ENCODE results near the gene LBHD2.

The LBHD2 gene

DNA sequence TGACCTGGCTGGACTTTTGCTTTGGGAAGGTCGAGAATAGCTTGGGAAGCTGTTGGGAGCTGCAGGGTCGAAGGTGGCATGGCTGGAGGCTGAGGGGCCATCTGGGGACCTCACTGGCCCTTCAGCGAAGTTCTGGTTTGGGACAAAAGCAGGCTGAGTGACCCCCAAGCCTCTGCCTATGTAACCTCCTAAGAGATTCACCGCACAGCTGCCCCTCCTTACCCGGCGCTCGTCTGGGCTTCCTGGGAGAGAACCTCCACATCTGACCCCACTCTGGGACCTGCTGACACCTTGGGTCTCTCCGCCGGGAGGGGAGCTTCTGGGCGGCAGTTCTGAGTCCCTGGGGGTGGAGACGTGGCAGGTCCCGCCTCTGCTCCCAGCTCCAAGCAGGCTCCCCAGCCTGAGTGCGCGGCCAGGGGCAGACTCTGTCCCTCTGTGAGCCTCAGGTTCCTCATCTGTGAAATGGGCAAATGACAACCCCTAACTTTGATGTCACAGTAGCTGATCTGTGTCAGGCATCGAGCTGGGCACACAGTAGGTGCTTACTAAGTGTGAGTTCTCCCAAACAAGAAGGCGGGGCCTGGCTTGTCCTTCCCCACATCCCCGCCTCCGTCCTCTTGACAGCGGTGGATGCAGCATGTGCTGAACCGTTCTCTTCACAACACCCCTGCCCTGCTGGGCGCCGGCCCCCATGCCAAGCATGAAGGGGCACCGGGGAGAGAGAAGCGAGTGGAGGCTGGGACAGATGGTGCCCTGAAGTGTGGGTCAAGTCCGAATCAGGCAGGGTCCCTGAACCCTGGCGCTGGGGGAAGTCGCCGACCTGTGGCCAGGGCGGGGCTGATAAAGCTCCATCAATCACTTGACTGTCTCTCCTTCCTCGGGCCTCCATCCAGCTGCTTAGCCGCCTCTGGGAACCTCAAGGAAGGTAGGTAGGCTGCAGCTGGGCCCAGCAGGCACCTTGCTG lies 14.3 kb downstream of the LBHD2 start:
- in situ Hi-C loops (cut with HindIII; ENCODE audit: low pct_unique_long_range_greater_than_20kb, low sequenced_read_pairs) = no loop called here
- no peak for DNase-seq (ENCODE audit: low read depth in 1 of 2, low spot score in 1 of 2)
- no peak for TF ChIP-seq JUND (IDR thresholded peaks at IDR 0.05; ENCODE audit: low read depth)

DNA sequence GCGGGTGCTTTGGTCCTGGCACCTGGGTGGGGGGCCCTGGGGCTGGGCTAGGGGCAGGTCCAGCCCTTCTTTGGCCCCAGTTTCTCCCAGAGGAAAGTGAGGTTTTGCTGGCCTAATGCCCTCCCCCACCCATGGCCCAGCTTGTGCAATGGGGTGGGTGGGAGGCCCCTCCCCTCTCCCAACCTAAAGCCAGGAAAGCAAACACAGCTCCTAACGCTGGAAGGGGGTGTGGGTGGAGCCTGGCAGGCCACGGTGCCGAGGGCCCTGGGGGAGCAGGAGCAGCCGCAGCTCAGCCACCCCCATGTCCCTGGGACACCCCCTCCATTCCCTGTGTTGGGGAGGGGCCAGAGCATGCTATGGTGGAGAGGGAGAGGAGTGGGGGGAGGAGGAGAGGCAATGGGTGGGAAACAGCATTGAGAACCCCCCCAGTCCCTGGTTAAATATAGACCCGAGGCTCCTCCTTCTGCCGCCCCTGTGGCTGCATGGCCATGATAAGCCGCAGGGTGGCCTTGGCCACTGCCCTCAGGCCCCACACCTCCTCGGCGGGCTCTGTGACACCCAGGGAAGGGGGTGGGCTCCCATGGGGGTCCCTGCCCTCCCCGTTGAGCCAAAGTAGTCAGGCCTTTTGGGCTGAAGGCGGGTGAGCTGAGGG lies 15.2 kb downstream of the LBHD2 start:
- in situ Hi-C loops (cut with HindIII; ENCODE audit: low pct_unique_long_range_greater_than_20kb, low sequenced_read_pairs) = no loop called here
- no peak for TF ChIP-seq JUND (IDR thresholded peaks at IDR 0.05; ENCODE audit: low read depth)
- no peak for DNase-seq (ENCODE audit: low read depth in 1 of 2, low spot score in 1 of 2)

DNA sequence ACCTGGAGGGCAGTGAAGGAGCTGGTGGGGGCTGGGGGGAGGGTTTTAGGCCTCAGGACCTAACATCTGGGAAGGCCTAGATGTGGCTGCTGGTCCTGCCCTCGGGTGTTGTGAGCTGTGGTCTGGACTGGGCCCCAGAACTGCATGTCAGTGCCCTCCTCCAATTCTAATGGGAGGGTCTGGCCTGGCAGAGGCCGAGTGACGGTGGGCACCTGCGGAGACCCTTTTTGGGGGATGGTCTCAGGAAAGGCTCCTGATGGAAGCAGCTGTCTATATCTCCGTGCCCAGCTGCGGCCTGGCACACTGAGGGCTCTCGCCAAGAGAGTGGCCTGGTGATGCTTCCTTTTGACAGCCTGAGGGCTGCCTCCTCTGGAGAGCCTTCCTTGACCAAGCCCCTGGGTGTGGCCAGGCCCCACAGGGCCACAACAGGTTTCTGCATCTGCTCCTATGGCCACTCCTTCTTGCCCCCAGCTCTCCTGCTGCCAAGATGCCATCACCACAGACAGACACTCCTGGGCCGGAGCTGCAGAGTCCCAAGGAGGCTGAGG lies 15.8 kb downstream of the LBHD2 start:
- DNase-seq (ENCODE audit: low read depth in 1 of 2, low spot score in 1 of 2) = no peak
- in situ Hi-C loops (cut with HindIII; ENCODE audit: low pct_unique_long_range_greater_than_20kb, low sequenced_read_pairs) = no loop called here
- TF ChIP-seq JUND (IDR thresholded peaks at IDR 0.05; ENCODE audit: low read depth) = no peak

DNA sequence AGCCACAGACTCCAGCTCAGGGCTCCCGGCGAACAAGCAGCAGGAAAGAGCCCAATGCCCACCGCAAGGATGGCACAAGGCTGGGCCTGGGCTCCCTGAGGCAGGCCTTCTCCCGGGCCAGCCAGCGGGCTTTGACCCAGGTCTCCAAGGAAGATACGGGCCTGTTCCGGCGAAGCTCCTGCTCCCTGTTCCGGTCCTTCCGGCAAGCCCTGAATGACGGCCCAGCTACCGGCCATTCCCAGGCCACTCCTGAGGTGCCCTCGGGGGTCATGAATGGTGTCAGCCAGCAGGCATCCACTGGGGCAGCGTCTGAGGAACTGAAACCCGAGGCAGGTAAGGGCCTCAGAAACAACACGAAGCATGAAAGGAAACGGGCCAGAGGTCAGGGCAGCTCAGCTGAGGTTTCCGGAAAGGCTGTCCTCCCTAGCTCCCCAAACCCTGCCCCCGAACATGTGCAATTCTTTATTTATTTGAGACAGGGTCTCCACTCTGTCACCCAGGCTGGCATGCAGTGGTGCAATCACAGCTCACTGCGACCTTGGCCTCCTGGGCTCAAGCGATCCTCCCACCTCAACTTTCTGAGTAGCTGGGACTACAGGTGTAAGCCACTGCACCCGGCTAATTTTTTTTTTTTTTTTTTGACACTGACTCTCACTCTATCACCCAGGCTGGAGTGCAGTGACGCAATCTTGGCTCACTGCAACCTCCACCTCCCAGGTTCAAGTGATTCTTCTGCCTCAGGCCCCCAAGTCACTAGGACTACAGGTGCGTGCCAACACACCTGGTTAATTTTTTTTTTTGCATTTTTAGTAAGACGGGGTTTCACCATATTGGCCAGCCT lies 16.5 kb downstream of the LBHD2 start:
- in situ Hi-C loops (cut with HindIII; ENCODE audit: low pct_unique_long_range_greater_than_20kb, low sequenced_read_pairs) = no loop called here
- DNase-seq (ENCODE audit: low read depth in 1 of 2, low spot score in 1 of 2) = peak in 1 of 2 experiments; percentile 60
- TF ChIP-seq JUND (IDR thresholded peaks at IDR 0.05; ENCODE audit: low read depth) = no peak

DNA sequence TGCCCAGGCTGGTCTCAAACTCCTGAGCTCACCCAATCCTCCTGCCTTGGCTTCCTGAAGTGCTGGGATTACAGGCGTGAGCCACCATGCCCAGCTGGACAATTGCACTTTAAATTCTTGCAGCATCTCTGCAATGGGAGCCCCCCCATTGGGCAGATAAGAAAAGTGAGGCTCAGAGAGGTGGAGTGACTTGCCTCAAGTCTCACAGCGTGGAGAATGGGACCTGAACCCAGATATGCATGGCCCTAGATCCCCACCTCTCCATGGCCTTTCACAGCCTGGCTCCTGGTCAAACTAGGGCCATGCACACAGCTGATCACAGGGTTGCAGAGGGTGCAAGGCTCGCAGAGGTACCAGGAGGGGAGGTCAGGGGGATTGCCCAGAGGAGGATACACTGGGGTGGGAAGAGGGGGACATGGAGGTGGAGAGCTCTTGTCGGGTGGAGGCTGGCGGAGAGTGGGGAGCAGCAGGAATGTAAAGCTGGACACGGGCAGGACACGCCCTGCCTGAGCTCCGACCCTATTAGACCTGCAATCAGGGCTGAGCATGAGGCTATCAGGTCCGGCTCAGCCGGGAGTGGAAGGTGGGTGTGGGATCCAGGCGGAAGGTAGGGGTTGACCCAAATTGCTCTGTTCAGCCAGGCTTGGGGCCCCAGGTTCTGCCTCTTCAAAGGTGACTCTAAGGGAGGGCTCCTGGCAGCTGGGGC lies 17.4 kb downstream of the LBHD2 start:
- no peak for DNase-seq (ENCODE audit: low read depth in 1 of 2, low spot score in 1 of 2)
- in situ Hi-C loops (cut with HindIII; ENCODE audit: low pct_unique_long_range_greater_than_20kb, low sequenced_read_pairs) = no loop called here
- no peak for TF ChIP-seq JUND (IDR thresholded peaks at IDR 0.05; ENCODE audit: low read depth)

DNA sequence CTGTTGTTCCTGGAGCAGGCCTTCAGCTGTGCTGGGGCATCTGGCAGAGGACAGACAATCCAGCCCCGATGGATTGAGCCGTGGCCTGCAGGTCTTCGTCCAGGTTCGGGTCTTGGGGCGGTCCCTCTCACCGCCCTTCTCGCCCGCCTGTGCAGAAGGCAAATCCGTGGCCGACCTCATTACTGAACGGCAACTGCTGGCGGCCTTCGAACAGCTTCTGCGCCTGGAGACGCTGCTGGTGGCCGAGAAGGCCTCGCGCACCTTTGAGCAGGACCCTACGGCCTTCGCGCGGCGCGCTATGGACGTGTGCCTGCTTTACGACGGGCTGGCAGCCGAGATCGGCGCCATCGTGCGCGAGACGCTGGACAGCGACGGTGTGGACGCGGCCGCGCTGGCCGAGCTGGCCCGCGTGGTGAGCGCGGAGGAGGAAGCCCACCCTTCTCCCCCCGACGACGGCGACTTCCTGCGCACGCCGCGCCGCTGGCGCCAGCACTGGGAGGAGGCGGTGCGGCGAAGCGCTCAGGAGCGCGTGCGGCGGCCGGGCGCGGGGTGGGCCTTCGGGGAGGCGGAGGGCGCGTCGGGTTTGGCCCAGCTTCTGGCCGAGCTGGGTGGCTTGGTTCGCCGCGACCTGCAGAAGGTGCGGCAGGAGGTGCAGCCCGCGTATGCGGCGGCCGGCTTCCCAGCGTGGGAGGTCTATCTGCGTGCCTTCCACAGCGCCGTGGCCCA lies 18.1 kb downstream of the LBHD2 start:
- in situ Hi-C loops (cut with HindIII; ENCODE audit: low pct_unique_long_range_greater_than_20kb, low sequenced_read_pairs) = no loop called here
- DNase-seq (ENCODE audit: low read depth in 1 of 2, low spot score in 1 of 2) = no peak
- TF ChIP-seq JUND (IDR thresholded peaks at IDR 0.05; ENCODE audit: low read depth) = no peak

DNA sequence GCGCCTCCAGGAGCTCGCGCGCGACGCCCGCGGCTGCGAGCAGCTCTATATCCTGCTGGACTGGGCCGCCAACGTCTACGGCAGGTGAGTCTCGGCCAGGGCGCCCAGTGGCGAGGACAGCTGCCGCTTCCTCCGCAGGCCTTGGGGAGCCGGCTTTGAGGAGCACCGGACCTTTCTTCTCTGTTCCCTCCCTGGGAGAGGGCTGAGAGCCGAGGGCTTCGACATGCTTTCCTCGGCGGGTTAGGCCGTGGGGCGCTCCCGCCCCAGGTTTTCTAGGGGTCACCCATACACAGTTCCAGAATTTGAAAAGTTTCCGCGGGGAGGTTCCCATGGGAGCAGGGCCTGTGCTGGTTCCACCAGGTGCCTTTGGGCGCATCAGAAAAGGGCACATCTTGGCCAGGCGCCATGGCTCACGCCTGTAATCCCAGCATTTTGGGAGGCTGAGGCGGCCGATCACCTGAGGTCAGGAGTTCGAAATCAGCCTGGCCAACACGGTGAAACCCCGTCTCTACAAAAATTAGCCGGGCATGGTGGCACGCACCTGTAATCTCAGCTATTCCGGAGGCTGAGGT lies 18.8 kb downstream of the LBHD2 start:
- in situ Hi-C loops (cut with HindIII; ENCODE audit: low pct_unique_long_range_greater_than_20kb, low sequenced_read_pairs) = no loop called here
- no peak for TF ChIP-seq JUND (IDR thresholded peaks at IDR 0.05; ENCODE audit: low read depth)
- DNase-seq (ENCODE audit: low read depth in 1 of 2, low spot score in 1 of 2) = no peak

DNA sequence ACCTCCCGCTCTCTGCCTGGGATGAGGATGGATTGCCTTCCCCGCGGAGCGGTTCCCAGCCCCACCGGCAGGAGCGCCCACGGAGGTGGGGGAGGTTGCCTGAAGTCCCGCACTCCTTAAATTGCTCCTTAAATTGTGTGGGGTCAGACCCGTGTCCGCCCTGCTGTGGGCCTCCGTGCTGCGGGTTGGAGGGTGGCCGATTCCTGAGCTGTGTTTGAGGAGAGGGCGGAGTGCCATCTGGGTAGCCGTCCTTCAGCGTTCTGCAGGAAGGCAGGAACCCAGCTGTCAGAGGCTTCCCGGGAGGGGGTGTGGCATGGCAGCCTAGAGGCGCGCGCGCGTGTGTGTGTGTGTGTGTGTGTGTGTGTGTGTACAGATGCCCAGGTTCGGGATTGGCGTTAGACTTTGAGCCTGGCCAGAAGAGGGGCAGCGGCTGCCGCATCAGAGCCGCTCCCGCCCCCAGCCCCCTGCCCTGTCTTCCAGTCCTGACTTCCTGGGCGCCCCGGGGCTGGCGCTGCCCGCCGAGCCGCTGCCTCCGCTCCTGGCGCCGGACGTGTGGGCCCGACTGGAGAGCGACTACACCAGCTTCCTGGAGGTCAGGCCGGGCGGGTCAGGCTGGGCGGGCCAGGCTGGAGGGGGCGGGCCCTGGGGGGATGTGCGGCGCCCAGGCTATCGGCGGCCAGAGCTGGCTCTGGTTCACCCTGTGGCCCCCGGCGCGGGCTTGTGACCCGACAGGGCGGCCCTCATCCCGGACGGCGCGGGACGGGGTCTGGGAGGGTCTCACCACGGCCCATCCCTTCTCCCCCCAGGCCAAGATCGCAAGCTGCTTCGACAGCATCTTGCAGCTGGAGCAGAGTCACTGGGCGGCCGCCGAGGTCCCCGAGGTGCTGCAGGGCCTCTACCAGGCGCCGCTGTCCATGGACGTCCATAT lies 19.7 kb downstream of the LBHD2 start:
- no peak for TF ChIP-seq JUND (IDR thresholded peaks at IDR 0.05; ENCODE audit: low read depth)
- peak; percentile 72 to 82 for DNase-seq (ENCODE audit: low read depth in 1 of 2, low spot score in 1 of 2)
- in situ Hi-C loops (cut with HindIII; ENCODE audit: low pct_unique_long_range_greater_than_20kb, low sequenced_read_pairs) = no loop called here

DNA sequence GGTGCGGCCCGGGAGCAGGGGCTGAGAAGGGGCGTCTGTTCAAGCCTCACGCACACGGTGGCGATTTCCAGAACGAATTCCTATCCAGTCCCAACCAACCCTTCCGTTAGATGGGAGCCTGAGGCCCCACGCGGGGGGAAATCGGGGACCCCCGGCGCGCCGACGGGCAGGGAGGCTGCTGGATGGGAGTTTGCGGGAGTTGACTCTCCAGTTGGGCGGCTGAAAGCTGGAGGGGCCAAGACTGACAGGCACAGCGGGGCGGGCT lies 20.3 kb downstream of the LBHD2 start:
- TF ChIP-seq JUND (IDR thresholded peaks at IDR 0.05; ENCODE audit: low read depth) = no peak
- in situ Hi-C loops (cut with HindIII; ENCODE audit: low pct_unique_long_range_greater_than_20kb, low sequenced_read_pairs) = no loop called here
- DNase-seq (ENCODE audit: low read depth in 1 of 2, low spot score in 1 of 2) = no peak

DNA sequence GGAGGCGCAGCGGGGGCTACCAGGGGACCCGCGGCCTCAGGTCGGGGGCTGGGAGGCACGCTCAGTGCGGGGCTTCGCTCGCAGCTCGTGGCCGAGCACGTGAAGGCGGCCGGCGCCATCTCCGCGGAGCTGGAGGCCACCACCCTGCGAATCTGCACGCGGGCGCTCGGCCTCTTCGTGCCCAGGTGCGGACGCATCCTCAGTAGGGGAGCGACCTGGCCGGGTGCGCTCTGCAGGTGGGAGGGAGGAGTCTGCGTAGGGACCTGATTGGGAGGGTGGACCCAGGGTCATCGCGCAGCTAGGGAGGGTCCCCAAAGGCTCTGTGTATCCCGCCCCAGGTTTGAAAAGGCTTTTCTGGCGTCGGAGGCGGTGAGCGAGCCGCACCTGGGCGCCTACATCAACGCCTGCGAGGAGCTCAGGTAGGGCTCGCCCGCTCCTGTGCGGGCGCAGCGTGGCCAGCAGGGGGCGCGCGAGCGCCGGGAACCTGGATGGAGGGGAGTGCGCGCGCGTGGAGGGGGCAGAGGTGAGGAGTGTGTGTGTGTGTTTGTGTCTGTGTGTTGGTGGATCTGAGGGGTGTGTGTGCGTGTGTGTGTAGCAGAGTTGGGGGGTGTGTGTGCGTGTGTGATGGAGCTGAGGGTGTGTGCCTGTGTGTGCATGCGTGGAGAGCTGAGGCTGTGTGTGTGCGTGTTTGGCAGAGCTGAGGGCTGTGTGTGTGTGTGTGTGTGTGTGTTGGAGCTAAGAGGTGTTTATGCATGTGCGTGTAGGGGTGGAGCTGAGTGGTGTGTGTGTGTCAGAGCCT lies 20.8 kb downstream of the LBHD2 start:
- in situ Hi-C loops (cut with HindIII; ENCODE audit: low pct_unique_long_range_greater_than_20kb, low sequenced_read_pairs) = no loop called here
- DNase-seq (ENCODE audit: low read depth in 1 of 2, low spot score in 1 of 2) = peak; percentile 83 to 96
- TF ChIP-seq JUND (IDR thresholded peaks at IDR 0.05; ENCODE audit: low read depth) = no peak

All from T47D (cell line).